ENCODE data around the gene QKI. TPM values are rescaled to one million over a fixed set of nuclear protein-coding genes. Genes with fewer than 3 reads are reported as not detected.

The QKI gene
- polyA plus RNA-seq, 1 donor (not counting 4 experiments of a cell fraction or from before 2014, with no cell fraction given): 53.3 TPM

- Histone ChIP-seq H3K9me3 (ENCODE audit: control insufficient read depth, low read depth, low read length) (no peaks in the 10 kb centered on the region), H3K36me3 (ENCODE audit: control insufficient read depth in 2 of 2, extremely low read depth in 1 of 2, insufficient read depth in 2 of 2, low read length in 2 of 2) (no peaks in the 10 kb centered on the region), H3K4me1 (ENCODE audit: control insufficient read depth, extremely low read depth, insufficient read depth, low read length) (peaks cover 21% of the 10 kb centered on the region), H3K9me1 (ENCODE audit: control insufficient read depth, extremely low read depth, insufficient read depth, low read length) (no peaks in the 10 kb centered on the region), H3K27me3 (ENCODE audit: control insufficient read depth, extremely low read depth, insufficient read depth, low read length) (no peaks in the 10 kb centered on the region), H2AFZ (ENCODE audit: control insufficient read depth, low read length) (peak overlapping the region; percentile 5), H3K27ac (ENCODE audit: control insufficient read depth, insufficient read depth, low read length) (peak overlapping the region; percentile 90), H3K79me2 (ENCODE audit: control insufficient read depth, insufficient read depth, low read length) (peaks cover 64% of the 10 kb centered on the region), H3K4me2 (ENCODE audit: control insufficient read depth, extremely low read depth, insufficient read depth, low read depth, low read length) (peak overlapping the region; percentile 97), H3K4me3 (ENCODE audit: control insufficient read depth in 2 of 3, extremely low read depth in 1 of 3, insufficient read depth in 2 of 3, low read depth in 1 of 3, low read length in 3 of 3) (peak overlapping the region; percentile 66 to 94 (median 82)), H3K9ac (ENCODE audit: control insufficient read depth, extremely low read depth, insufficient read depth, low read length) (peak overlapping the region; percentile 94), H4K20me1 (ENCODE audit: control insufficient read depth, extremely low read depth, insufficient read depth, low read length) (peaks cover 4% of the 10 kb centered on the region)
- FAIRE-seq: peak; percentile 72
- dilution Hi-C loops (cut with MboI; ENCODE audit: extremely low pct_ligation_motif_present, low sequenced_read_pairs): no loop called here
- TF ChIP-seq EZH2 (IDR thresholded peaks at IDR 0.05; ENCODE audit: low read length): no peak
- TF ChIP-seq CTCF (optimal IDR thresholded peaks at IDR 0.05 in 1 of 3, IDR thresholded peaks at IDR 0.05 in 1 of 3, conservative IDR thresholded peaks at IDR 0.05 in 1 of 3; ENCODE audit: extremely low read depth in 1 of 3, insufficient read depth in 2 of 3, low read length in 3 of 3): peak in 2 of 3 experiments; percentile 22 to 55
- no peak for DNase-seq (ENCODE audit: low read depth, low spot score)
Measured at GRCh38 chr6:163416557-163417253, 2.2 kb downstream of the QKI start.

- Histone ChIP-seq H3K9me1 (ENCODE audit: control insufficient read depth, extremely low read depth, insufficient read depth, low read length) (no peaks in the 10 kb centered on the region), H3K4me1 (ENCODE audit: control insufficient read depth, extremely low read depth, insufficient read depth, low read length) (peaks cover 17% of the 10 kb centered on the region), H3K27ac (ENCODE audit: control insufficient read depth, insufficient read depth, low read length) (peak overlapping the region; percentile 90), H3K79me2 (ENCODE audit: control insufficient read depth, insufficient read depth, low read length) (peaks cover 73% of the 10 kb centered on the region), H4K20me1 (ENCODE audit: control insufficient read depth, extremely low read depth, insufficient read depth, low read length) (peaks cover 4% of the 10 kb centered on the region), H3K4me2 (ENCODE audit: control insufficient read depth, extremely low read depth, insufficient read depth, low read depth, low read length) (peak overlapping the region; percentile 97), H3K27me3 (ENCODE audit: control insufficient read depth, extremely low read depth, insufficient read depth, low read length) (no peaks in the 10 kb centered on the region), H2AFZ (ENCODE audit: control insufficient read depth, low read length) (peak overlapping the region; percentile 27), H3K9ac (ENCODE audit: control insufficient read depth, extremely low read depth, insufficient read depth, low read length) (peak overlapping the region; percentile 94), H3K9me3 (ENCODE audit: control insufficient read depth, low read depth, low read length) (no peaks in the 10 kb centered on the region), H3K4me3 (ENCODE audit: control insufficient read depth in 2 of 3, extremely low read depth in 1 of 3, insufficient read depth in 2 of 3, low read depth in 1 of 3, low read length in 3 of 3) (peak overlapping the region; percentile 66 to 94 (median 82)), H3K36me3 (ENCODE audit: control insufficient read depth in 2 of 2, extremely low read depth in 1 of 2, insufficient read depth in 2 of 2, low read length in 2 of 2) (no peaks in the 10 kb centered on the region)
- dilution Hi-C loops (cut with MboI; ENCODE audit: extremely low pct_ligation_motif_present, low sequenced_read_pairs): no loop called here
- TF ChIP-seq CTCF (optimal IDR thresholded peaks at IDR 0.05 in 1 of 3, IDR thresholded peaks at IDR 0.05 in 1 of 3, conservative IDR thresholded peaks at IDR 0.05 in 1 of 3; ENCODE audit: extremely low read depth in 1 of 3, insufficient read depth in 2 of 3, low read length in 3 of 3): no peak
- DNase-seq (ENCODE audit: low read depth, low spot score) (no peak), FAIRE-seq (peak; percentile 46)
Measured at GRCh38 chr6:163417595-163417994, 3.1 kb downstream of the QKI start.

Data from keratinocyte (primary cell).